IPS-NIHi7 (cell line): Measurements from ENCODE around the gene CSF3.
A peak's percentile ranks its signal among the peaks of the same experiment; 100 is the strongest.

Experiments
- DNase-seq: peaks from one replicate; pipeline ENCODE4 v3.0.0; 2012; ENCODE audit warnings: mixed read lengths; ENCODE audit errors: extremely low spot score

The CSF3 gene

DNA sequence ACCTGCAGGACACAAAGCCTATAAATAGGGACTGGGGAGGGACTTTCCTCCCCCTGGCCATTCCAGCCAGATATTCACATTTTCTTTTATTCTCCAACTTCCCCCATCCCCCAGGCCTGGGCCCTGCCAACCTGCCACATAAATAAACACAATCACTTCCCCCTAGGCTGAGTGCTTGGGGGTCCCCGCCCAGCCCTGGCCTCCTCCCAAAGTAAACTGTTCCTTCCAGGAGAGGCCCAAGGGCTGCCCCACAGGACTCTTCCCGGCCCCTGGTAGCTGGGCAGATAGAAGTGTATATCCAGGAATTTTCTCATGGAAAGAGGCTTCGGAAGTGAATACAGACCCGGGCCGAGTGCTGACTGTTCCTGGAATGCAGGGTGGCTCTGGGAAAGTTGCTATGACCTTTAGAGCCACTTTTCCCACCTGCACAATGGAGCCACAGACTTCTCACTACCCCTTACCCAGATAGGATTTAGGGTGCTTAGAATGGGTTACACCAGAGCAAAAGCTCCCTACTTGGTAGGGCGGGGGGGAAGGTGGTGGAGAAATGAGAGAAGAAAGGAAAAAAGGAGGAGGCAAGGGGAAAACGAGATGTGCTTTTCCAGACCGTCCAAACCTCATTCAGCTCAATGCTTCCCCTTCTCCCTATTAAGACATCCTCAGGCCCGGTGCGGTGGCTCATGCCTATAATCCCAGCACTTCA, 8.5 kb downstream of the CSF3 start:
- no peak for DNase-seq

- no peak for DNase-seq
Measured at GRCh38 chr17:40024901-40025300, 9.7 kb downstream of the CSF3 start.

DNA sequence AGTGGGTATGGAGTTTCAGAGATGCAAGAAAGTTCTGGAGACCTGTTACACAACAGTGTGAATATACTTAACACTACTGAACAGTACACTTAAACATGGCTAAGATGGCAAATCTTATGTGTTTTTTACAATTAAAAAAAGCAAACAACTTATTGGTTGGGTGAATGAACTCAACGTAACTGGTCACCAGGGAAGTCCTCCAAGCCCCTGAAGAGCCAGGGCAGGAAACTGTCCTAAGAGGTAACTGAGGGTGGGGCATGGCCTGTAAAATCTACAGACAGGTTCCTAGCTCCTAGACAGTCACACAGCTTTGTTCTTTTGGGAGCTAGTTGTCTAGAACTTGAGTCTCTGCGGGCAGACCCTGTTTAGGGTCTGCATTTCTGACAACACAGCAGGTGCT, 10.3 kb downstream of the CSF3 start:
- no peak for DNase-seq

GRCh38 chr17:40025991-40026815, 11.0 kb downstream of the CSF3 start:
- DNase-seq, result no peak

- DNase-seq, result peak; percentile 97
Measured at GRCh38 chr17:40026816-40027613, 11.8 kb downstream of the CSF3 start.

GRCh38 chr17:40027614-40028012, 12.4 kb downstream of the CSF3 start:
- peak; percentile 9 for DNase-seq

GRCh38 chr17:40028595-40028994, 13.4 kb downstream of the CSF3 start:
- no peak for DNase-seq

GRCh38 chr17:40031706-40032105, 16.5 kb downstream of the CSF3 start:
- DNase-seq, result no peak

DNA sequence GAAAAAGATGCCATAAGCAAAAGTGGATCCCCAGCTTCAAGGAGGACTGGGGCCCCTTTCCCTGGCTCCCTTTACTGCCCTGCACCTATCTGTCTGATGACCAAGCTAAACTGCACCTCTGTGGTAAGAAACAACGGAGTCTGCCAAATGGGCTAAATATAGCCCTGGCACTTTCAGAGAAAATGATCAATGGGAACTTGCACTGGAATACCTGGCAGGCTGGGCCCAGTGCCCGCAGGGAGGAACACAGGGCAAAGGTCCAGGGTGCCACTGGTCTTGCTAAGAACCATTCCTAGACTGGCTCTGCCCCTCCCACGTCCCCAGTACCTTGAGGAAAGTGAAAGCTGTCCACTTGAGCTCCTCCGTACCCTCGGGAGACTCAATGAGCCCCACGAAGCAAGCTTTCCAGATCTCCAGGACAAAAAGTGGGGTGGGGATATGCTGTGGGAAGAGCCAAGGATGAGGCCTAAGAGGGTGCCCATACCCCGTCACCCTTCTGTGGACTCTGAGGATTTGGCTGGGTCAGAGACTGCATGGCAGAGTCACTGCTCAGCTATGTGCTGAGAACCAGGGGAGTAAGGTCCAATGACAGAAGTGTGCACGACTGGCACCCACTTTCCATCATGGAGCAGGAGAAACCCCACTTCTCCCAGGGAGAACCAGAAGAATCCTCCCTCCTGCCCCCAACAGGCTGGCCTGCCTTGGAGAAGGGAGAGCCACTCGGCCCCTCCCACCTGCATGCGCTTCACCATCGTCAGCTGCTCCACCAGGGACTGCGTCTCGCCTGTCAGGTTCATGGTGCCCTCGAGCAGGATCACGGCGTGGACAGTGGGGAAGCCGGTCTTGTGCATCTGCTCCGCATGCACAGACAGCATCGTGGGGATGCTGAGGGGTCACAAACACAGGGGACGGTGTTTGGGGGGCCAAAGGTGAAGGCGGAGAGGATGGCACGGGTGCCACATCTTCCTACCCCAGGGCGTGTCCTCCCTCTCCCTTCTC, 17.4 kb downstream of the CSF3 start:
- DNase-seq, result no peak

DNA sequence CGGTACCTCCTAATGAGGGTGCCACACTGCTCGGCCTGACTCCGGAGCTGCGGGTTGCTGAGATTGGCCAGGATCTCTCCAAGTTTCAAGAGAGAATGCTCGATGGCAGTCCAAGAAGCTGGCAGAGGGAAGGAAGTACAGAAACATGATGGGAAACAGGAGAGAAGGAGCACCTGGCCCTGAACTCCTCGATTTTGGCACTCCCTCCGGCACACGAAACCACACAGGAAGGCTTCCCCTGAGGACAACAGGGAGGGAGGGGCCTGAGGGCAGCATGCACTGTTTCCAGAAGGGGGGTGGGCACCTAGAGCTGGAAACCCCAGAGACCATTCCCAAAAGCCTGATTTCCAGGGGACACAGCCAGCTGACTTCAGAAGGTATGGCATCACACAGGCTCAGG, 18.1 kb downstream of the CSF3 start:
- no peak for DNase-seq

GRCh38 chr17:40034426-40035161, 19.4 kb downstream of the CSF3 start:
- DNase-seq, result no peak

DNA sequence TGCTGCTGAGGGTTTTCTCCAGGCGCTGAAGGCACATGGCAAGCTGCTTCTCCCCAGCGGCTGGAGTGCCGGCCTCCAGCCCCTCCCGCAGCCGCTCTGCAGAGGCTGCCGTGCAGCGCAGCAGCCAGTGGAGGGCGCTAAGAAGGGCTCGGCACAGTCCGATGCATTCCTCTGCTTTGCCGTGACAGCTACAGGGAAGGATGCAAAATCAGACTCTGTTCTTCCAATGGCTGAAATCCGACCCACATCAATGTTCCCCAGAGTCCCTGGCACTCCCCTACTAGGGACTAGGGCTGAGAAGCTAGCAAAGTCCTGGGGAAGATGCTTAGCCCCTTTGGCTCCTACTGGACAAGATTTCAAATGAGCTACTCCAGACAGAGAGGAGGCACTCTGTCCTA, 19.9 kb downstream of the CSF3 start:
- peak; percentile 94 for DNase-seq

DNA sequence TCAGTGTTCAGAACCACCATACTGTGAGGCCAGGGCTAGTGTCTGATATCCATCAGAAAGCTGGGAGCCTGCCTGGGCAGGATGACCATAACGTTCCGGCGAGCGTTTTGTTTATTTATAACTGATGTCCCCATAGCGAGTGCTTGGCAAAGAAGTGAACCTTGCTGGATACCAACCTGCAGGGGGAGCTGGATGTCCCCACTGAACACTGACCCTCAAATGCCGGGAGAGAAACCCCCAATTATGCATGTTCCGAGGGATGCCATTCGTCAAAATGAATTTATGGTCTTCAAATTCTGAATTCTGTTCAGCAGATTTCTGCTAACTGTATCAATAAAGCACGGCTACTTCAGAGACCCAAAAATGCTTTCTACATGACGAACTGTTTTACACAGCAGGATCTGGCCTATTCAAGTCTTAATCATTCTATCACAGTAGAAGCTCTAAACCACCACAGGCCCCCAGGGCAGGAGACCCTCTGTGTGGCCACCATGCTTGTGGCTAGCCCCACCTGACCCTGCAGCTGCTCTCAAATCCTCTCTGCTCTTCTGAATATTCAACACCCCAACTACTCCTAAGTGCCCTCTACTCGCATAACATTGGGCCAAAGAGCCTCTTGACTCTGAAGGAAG, 23.8 kb downstream of the CSF3 start:
- DNase-seq, result peak; percentile 63

DNA sequence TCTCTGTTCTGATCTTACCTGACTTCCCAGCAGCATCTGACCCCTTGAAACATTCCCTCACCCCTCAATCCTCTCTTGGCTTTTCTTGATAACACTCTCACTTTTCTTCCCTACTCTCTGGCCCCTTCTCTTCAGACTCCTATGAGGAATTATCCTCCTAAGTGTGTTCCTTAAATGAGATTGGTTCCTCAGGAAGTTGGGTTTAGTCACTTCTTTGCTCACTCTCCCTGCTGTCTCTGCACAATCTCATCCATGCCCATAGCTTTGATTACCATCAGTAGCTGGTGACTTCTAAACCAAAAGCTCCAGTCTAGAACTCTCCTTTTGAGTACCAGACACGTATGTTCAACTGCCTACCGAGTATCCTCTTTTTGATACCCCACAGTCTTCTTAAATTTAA, 26.0 kb downstream of the CSF3 start:
- DNase-seq, result no peak

GRCh38 chr17:40056379-40057015, 41.3 kb downstream of the CSF3 start:
- DNase-seq, result no peak

- DNase-seq, result no peak
Measured at GRCh38 chr17:40058186-40058784, 43.0 kb downstream of the CSF3 start.

GRCh38 chr17:40058865-40059264, 43.6 kb downstream of the CSF3 start:
- no peak for DNase-seq

DNA sequence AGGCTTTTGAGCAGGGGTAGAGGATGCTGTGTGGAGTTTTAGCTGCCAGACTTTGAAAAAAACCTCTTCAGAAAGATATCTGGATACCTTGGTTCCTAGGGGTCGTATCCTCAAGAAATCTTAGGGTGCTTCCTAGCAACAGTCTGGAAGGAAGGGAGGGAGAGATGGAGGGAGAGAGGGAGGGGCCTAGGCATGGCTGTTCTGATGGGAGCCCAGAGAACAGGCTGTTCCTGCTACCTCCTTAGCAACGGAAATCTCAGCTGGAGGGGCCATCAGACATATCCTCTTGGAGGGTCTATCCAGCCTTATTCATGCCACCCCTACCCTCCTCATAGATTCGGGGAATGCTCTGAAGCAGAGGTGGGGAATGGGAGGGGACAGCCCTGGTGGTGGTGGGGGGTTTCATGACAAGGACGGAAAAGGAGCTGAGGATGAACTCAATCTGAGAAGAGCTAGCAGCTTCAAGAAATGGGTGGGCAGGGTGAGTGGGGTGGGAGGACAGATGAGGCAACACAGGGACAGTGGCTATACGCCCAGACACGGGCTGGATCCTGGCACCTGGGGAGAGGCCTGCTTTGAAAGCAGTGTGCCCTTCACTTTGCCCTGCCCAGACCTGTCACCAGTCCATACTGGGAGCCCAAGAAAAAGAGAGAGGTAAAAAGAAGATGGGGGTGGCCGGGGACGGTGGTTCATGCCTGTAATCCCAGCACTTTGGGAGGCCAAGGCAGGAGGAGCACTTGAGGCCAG, 44.7 kb downstream of the CSF3 start:
- no peak for DNase-seq
